HG02870 (cell line): ENCODE data around the gene PXYLP1.

Source experiments
- ATAC-seq: cut with Tn5 transposase; IDR thresholded peaks from one replicate; pipeline ENCODE4 v1.9.1; 2021; ENCODE audit warnings: mild to moderate bottlenecking, moderate library complexity; ENCODE audit not compliant: unreplicated experiment

The PXYLP1 gene

GRCh38 chr3:141320399-141321108 lies 88.9 kb downstream of the PXYLP1 start:
- no peak for ATAC-seq

- ATAC-seq = no peak
Measured at GRCh38 chr3:141321109-141321497, 89.5 kb downstream of the PXYLP1 start.

GRCh38 chr3:141323936-141324704 lies 92.5 kb downstream of the PXYLP1 start:
- ATAC-seq = no peak

- ATAC-seq = no peak
Measured at GRCh38 chr3:141326123-141326522, 94.5 kb downstream of the PXYLP1 start.

- ATAC-seq = no peak
Measured at GRCh38 chr3:141326626-141327025, 95.0 kb downstream of the PXYLP1 start.

- peak; percentile 57 for ATAC-seq
Measured at GRCh38 chr3:141328286-141329166, 96.9 kb downstream of the PXYLP1 start.

- no peak for ATAC-seq
Measured at GRCh38 chr3:141330235-141330634, 98.6 kb downstream of the PXYLP1 start.

- ATAC-seq = no peak
Measured at GRCh38 chr3:141330718-141331376, 99.2 kb downstream of the PXYLP1 start.

- no peak for ATAC-seq
Measured at GRCh38 chr3:141331377-141332318, 100.0 kb downstream of the PXYLP1 start.

GRCh38 chr3:141332416-141332815 lies 100.8 kb downstream of the PXYLP1 start:
- ATAC-seq = no peak

- no peak for ATAC-seq
Measured at GRCh38 chr3:141333836-141334626, 102.4 kb downstream of the PXYLP1 start.

GRCh38 chr3:141334627-141335250 lies 103.1 kb downstream of the PXYLP1 start:
- no peak for ATAC-seq

- no peak for ATAC-seq
Measured at GRCh38 chr3:141335531-141336061, 104.0 kb downstream of the PXYLP1 start.

GRCh38 chr3:141336672-141337522 lies 105.3 kb downstream of the PXYLP1 start:
- peak; percentile 93 for ATAC-seq

GRCh38 chr3:141337523-141337854 lies 105.9 kb downstream of the PXYLP1 start:
- ATAC-seq = no peak

GRCh38 chr3:141337991-141338390 lies 106.4 kb downstream of the PXYLP1 start:
- ATAC-seq = no peak

GRCh38 chr3:141338881-141339280 lies 107.3 kb downstream of the PXYLP1 start:
- no peak for ATAC-seq
